SKM-1 (cell line): ENCODE results near the gene FARS2.

Experiments
- DNase-seq: peaks from one replicate; lab custom pipeline; 2025; ENCODE audit not compliant: unreplicated experiment; lab: John Stamatoyannopoulos, UW

The FARS2 gene

GRCh38 chr6:5497896-5498578 is 236.7 kb downstream of the FARS2 start:
- DNase-seq = no peak

DNA sequence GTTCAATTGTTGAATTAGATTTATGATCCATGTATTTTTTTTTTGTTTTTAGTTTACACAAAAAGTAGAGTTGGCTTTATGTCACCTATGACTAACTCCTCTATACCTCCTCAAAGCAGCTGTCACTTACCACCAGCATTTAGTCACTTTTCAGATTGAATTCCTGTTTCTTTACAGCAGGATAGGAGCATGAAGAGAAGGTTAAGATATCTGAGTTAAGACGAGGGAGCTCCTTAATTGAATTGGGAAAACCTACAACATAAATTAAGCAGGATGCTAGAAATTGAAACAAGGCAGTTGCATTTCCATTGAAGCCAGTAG is 237.2 kb downstream of the FARS2 start:
- no peak for DNase-seq

DNA sequence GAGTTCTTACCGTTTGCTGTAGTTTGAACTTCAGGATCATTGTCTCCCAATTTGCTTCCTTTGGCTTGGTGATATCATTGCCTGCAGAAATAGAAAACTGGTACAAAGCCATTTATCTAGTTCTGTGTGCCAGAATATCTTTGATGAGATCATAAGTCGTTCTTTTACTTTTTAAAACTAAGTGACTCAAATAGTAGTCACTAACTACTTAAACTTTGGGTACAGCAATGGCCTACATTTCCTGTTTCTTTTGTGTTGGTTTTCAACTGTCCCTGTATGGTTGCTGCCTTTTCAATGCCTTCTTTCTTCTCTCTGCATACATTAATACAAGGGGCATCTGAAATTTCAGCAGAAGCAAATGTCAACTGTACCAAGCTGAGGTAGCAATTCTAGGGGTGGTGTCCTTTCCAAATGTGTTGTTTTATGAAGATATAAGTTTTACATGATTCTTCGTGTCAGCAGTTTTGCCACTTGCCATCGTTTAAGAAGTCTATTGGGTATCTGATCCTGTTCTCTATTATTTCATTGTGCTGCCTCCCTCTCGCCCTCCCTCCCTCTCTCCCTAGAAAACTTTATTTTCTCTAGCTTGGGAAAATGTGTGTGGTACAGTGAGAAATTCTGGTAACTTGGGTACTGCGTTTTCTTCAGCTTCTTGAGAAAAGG is 238.5 kb downstream of the FARS2 start:
- no peak for DNase-seq

- no peak for DNase-seq
Observed at GRCh38 chr6:5501837-5502236, 240.5 kb downstream of the FARS2 start.

DNA sequence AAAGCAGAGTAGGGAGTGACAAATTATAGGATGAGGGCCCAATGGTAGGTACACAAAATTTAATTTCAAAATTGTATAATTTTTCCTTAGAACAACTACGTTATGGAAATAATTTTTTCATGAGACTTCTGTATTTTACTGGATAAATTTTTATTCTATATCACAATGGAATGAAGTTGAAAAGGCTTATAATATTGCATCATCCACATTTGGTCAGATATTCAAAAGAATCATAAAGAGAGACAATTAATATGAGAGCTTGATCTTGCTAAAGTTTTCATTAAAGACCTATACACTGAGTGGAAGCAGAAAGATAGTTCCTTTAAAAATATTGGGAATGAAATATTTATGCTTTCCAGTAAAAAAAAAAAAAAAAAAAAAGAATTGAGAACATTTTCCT is 242.8 kb downstream of the FARS2 start:
- DNase-seq = no peak

- no peak for DNase-seq
Observed at GRCh38 chr6:5506149-5506548, 244.8 kb downstream of the FARS2 start.

DNA sequence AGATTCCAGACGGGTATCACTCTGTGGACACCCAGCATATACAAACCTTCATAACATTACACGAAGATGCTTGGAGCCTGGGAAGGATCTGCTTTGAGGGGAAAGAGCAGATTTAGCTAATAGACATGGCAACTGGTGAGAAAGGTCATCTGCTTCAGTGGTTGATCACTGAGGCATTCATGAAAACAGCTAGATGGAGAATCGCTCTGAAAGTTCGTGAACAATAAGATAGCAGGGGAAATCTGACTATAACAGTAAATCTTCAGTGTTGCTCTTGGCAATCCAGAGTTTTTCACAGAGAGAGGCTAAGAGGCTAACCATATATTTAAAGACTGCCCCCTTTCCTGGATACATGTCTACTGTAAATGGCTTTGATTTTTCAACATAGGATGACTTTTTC is 245.3 kb downstream of the FARS2 start:
- no peak for DNase-seq

DNA sequence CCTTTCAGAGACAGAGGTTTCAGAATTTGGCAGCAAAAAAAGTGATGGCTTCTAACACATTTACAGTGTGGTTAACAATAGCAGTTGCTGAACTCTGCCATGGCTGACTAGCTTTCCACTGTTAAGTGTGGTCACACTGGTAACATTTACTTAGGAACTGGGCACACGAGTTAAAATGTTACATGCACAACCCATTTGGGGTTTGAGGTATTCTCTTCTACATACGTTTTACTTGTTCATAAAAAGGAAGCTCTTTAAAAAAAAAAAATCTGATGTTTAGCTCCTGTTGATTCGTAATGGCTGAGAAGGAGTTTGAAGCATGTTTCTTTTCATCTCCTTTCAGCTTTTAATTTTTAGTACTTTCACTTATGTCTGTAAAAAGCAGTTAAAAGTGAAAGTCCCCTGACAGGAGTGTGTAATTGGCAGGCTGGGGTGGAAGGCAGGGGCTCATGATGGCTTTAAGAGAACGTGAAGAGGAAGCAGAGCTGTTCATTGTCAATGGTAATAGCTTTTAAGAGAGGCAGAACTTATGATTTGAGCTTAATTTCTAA is 245.9 kb downstream of the FARS2 start:
- no peak for DNase-seq

- DNase-seq = no peak
Observed at GRCh38 chr6:5509106-5509505, 247.8 kb downstream of the FARS2 start.

DNA sequence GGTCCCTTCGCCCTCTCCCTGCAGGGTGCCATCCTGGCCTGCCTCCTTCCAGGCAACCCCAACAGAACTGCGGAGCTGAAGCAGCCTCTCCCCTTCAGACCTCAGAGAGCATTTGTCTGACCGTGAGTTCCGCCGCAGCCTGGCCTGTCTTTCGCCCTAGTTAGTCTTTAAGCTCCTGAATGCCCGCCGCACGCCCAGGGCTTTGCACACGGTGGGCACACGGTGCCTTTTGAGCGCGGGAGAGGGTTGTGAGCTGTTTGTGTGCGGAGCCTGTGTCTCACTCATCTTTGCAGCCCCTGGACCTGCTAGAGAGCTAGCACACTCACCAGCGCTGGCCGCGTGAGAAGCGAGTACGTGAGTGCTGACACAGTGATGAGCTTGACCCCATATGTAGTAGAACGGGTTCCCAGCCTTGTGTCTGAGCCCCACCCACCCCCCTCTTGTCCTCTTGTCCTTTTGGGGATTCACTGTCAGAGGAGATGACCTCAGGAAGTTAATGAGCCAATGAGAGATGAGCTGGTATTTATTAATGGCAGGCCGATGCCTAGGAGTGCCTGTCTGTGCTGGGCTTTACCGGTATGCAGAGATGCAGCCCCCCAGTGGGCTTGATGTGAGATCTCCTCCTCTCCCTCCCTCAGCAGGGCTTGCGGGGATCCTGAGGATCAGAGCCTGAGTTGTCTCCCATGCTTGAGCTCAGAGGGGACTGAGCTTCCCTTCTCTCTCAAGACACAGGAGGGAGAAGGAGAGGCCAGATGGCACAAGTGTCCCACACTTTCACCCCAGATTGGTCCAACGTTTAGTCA is 249.2 kb downstream of the FARS2 start:
- no peak for DNase-seq

- no peak for DNase-seq
Observed at GRCh38 chr6:5511954-5512353, 250.6 kb downstream of the FARS2 start.

GRCh38 chr6:5512422-5512821 is 251.1 kb downstream of the FARS2 start:
- DNase-seq = no peak

DNA sequence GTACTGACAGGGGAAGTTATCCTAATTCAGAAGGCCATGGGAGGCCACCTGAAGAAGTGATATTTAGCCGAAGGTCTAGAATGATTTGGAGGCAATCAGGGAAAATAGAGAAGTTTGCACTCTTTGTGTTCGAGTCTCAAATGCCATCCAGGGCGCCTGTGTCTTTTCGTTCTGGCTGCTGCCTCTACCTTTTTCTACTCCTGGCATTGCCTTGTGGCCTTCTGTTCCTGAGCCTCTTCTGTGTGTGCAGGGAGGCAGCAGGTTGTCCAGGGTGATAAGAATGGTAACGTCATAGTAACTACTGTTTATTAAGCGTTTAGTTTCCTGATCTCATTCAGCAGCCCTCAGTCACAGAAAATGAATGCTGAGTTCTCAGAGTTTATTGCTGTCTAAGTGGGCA is 252.1 kb downstream of the FARS2 start:
- no peak for DNase-seq

GRCh38 chr6:5514353-5514752 is 253.0 kb downstream of the FARS2 start:
- DNase-seq = no peak

- DNase-seq = no peak
Observed at GRCh38 chr6:5515200-5515599, 253.9 kb downstream of the FARS2 start.

DNA sequence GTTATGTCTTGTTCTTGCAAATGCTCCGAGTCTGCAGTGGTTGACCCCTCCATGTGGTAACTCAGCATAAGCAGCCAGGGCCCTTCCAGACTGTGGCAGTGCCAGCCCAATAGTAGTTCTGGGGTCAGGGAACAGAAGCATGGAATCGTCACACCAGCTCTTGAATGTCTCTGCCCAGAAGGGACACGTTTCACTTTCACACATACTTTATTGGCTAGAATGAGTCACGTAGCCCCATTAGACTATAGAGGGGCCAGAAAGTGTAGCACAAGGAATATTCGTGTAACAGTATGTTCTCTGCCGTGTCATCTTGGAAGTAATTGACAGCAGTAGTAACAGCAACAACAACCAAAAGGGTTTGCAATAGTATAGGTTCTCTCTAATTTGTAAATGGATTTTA is 254.7 kb downstream of the FARS2 start:
- no peak for DNase-seq

DNA sequence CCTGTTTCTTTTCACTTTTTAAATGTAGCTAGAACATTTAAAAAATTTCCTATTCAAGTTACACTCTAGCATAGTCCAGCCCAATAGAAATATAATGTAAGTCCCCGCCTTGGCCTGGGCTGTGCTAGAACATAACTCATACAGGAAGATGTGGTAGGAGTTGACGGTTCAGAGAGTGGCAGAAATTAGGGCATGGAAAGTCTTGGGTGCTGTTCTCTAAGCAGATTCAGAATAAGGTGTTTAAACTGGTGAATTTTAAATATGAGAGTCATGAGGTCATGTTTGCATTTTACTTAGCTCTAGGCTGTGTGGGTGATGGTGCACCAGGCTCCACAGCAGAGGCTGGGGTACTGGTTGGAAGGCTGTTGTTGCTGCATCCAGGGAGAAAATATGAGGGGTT is 256.5 kb downstream of the FARS2 start:
- no peak for DNase-seq

- DNase-seq = no peak
Observed at GRCh38 chr6:5518936-5519491, 257.7 kb downstream of the FARS2 start.

DNA sequence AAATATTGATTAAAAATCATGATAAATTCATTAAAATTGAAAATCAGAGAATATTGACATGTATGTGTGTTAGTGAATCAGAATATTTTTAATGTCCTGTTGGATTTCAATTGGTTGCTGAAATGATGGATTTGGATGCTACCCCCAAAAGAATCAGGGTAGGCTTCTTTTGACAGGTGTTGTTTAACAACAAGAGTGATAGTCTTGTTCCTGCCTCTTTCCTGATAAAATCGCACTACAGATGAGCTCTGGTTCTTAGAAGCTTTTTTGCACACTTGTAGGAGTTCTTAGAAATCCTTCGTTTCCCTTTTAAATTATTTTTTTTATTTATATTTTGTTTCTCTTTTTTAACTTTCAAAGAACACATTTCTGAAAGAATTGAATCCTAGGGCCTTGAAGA is 259.5 kb downstream of the FARS2 start:
- DNase-seq = no peak

GRCh38 chr6:5521322-5521721 is 260.0 kb downstream of the FARS2 start:
- DNase-seq = no peak

DNA sequence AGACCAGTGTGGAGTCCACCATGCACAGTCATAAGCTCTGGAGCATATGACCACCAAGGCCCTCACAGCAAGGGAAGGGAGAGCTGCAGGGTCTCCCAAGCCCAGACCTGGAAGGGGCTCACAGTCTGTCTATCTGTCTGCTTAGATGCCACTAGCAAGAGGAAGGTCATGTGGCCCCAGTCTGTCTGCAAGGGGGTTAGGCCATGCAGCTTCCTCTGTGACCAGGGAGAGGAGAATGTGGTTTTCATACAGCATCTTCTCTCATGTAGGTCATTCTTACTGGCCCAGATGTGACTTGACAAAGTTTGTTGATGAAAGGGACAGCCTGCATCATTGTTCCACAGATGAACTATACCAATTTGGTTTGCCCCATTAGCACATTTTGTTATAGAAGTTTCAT is 260.8 kb downstream of the FARS2 start:
- DNase-seq = no peak

- DNase-seq = no peak
Observed at GRCh38 chr6:5524110-5524509, 262.8 kb downstream of the FARS2 start.
